HUES64 (cell line): Measurements from ENCODE around the gene ZNF687.

ENCODE experiments used
- H3K27ac ChIP-seq: 2 replicates; pipeline ENCODE4 v1.7.0; 2013; ENCODE audit warnings: low read depth, low read length, inconsistent platforms
- H3K27me3 ChIP-seq: 2 replicates; pipeline ENCODE4 v1.6.1; 2013; ENCODE audit warnings: mild to moderate bottlenecking, low read length; ENCODE audit not compliant: insufficient read depth
- H3K36me3 ChIP-seq: 2 replicates; pipeline ENCODE4 v1.6.1; 2013; ENCODE audit warnings: mild to moderate bottlenecking, low read length; ENCODE audit not compliant: insufficient read depth
- H3K4me1 ChIP-seq: 2 replicates; pipeline ENCODE4 v1.6.1; 2013; ENCODE audit warnings: mild to moderate bottlenecking, low read length, moderate library complexity; ENCODE audit not compliant: insufficient read depth
- H3K4me3 ChIP-seq: 2 replicates; pipeline ENCODE4 v1.5.1; 2013; ENCODE audit warnings: mild to moderate bottlenecking, low read length, moderate library complexity
- H3K9ac ChIP-seq: 2 replicates; pipeline ENCODE4 v1.6.1; 2013; ENCODE audit warnings: mild to moderate bottlenecking, low read depth, low read length
- H3K9me3 ChIP-seq: 2 replicates; pipeline ENCODE4 v1.6.1; 2013; ENCODE audit warnings: low read depth, low read length; ENCODE audit not compliant: insufficient read depth
- WGBS: fragments of 150-250, 120-280 bp; methylation state at CpG from one replicate; pipeline ENCODE4 v1.1.7; 2013; ENCODE audit warnings: missing lambda C conversion rate; 5-methylcytosine and 5-hydroxymethylcytosine counted together

The ZNF687 gene

DNA sequence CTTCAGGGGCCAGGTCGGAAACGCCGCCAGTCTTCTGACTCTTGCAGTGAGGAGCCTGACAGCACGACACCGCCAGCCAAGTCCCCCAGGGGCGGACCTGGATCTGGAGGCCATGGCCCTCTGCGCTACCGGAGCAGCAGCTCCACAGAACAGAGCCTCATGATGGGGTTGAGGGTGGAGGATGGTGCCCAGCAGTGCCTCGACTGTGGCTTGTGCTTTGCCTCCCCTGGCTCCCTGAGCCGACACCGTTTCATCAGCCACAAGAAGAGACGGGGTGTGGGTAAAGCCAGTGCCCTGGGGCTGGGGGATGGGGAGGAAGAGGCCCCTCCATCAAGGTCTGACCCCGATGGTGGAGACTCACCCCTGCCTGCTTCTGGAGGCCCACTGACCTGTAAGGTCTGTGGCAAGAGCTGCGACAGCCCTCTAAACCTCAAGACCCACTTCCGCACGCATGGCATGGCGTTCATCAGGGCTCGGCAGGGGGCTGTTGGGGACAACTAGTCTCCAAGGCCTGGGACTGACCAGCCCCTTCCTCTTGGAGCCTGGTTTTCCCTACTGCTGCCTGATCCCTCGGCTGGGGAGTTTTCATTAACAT, 8.7 kb downstream of the ZNF687 start:
- Histone ChIP-seq H3K4me3 (no peak overlapping the region), H3K4me1 (peaks cover 20% of the 10 kb centered on the region), H3K27ac (no peak overlapping the region), H3K9ac (no peak overlapping the region), H3K9me3 (no peaks in the 10 kb centered on the region), H3K36me3 (peaks cover 81% of the 10 kb centered on the region), H3K27me3 (no peaks in the 10 kb centered on the region)
- WGBS = 92% methylated on average over 18 of the region's 19 CpGs

- peaks cover 70% of the 10 kb centered on the region for H3K36me3 ChIP-seq
- H3K9ac ChIP-seq = no peak overlapping the region
- no peaks in the 10 kb centered on the region for H3K27me3 ChIP-seq
- H3K4me3 ChIP-seq = no peak overlapping the region
- H3K27ac ChIP-seq = 0 out of 2 replicates have a peak overlapping the region, but pooled peaks have one; percentile 14
- 96% methylated on average over 13 of the region's 13 CpGs for WGBS
- H3K9me3 ChIP-seq = no peaks in the 10 kb centered on the region
- peaks cover 20% of the 10 kb centered on the region for H3K4me1 ChIP-seq
Measured at GRCh38 chr1:151292207-151293030, 10.3 kb downstream of the ZNF687 start.

DNA sequence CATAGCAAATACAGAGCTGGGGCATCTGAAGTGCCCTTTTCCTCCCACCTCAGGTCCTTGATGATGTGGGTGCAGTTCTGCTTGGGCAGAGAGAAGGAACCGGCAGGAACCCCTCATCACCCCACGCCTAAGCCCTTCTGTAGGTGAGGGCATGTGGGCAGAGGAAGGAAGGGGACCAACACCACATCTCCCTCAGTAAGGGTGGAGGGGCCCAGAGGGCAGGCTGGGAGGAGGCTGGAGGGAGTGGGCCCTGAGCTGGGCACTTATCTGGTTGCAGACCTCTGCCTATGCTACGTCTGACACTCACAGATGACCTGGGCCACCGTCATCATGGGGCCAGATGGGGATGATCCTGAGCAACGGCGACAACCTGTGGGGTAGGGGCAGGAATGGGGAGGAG, 11.0 kb downstream of the ZNF687 start:
- Histone ChIP-seq H3K27ac (no peak overlapping the region), H3K36me3 (peaks cover 69% of the 10 kb centered on the region), H3K9me3 (no peaks in the 10 kb centered on the region), H3K4me1 (peaks cover 20% of the 10 kb centered on the region), H3K4me3 (no peak overlapping the region), H3K27me3 (no peaks in the 10 kb centered on the region), H3K9ac (no peak overlapping the region)
- 96% methylated on average over 4 of the region's 6 CpGs for WGBS

DNA sequence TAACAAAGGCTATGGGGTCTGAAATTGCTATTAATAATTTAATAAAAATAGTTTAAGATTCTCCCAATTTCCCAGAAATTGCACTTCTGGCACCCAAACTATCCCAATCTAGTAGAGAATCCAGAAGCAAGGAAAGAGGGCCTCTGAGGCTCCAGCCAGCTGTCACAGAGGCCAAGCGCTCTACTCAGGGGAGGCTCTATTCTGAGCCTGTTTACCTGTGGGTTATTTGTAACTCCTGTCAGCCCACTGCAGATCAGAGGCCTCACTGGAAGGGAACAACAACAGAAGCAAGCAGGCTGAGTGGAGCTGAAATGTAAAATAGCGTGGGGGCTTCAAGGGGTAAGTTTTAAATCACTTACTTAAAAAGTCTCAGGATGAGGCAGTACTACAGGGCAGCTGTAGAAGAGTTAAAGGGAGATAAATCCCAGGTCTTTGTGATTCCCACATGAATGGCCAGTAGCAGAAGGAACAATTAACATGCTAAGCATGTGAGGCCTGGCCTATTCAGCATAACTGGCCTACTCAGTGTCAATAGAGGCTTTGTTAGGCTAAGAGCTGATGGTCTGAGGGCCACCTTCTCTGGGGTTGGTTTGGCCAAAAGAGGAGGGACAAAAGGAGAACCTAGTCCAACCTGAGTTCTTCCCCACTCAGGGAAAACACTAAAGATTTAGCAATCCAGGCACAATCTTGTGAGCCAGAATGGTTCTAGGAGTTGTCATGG, 12.8 kb downstream of the ZNF687 start:
- H3K36me3 ChIP-seq = peaks cover 69% of the 10 kb centered on the region

DNA sequence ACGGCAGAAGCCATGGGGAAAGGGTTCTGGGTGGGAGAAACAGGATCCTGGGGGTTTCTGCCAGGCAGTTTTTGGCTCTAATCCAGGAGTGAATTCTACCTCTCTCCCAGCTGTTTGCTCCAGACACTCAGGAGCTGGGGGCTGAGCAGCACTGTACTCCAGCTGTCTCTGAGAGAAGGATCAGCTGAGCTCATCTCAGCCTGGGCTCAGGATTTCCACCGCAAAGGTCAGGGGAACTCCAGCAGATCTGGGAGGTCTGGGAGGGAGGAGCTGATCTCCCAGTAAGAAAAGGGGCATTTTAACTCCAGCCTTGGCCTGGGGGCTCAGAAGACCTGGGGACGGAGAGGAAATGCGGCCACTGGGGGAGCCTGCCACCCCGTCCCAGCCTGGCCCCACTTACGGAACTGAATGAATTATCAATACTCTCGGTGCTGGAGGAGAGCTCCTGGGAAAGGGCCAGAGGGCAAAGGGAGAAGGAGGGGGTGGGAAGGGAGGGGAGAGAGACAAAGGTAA, 27.8 kb downstream of the ZNF687 start:
- Histone ChIP-seq H3K4me1 (peaks cover 30% of the 10 kb centered on the region), H3K9ac (peak overlapping the region; percentile 5; the same call in 1 of the 2 replicates), H3K27ac (peak overlapping the region; percentile 26; the same call in 1 of the 2 replicates), H3K4me3 (no peak overlapping the region), H3K27me3 (no peaks in the 10 kb centered on the region), H3K36me3 (peaks cover 54% of the 10 kb centered on the region), H3K9me3 (no peaks in the 10 kb centered on the region)
- WGBS = 49% methylated on average over 7 of the region's 7 CpGs

More for the DNA sequence above, 12.8 kb downstream of the ZNF687 start:
- 54% methylated on average over 2 of the region's 2 CpGs for WGBS
- peak overlapping the region; percentile 88 for H3K27ac ChIP-seq
- peaks cover 20% of the 10 kb centered on the region for H3K4me1 ChIP-seq
- H3K9ac ChIP-seq = peak overlapping the region; percentile 19
- no peaks in the 10 kb centered on the region for H3K27me3 ChIP-seq
- no peaks in the 10 kb centered on the region for H3K9me3 ChIP-seq
- H3K4me3 ChIP-seq = peak overlapping the region; percentile 4; the same call in 1 of the 2 replicates

- WGBS = 89% methylated on average over 4 of the region's 4 CpGs
- Histone ChIP-seq H3K36me3 (peaks cover 52% of the 10 kb centered on the region), H3K4me3 (no peak overlapping the region), H3K9ac (no peak overlapping the region), H3K4me1 (peaks cover 30% of the 10 kb centered on the region), H3K27me3 (no peaks in the 10 kb centered on the region), H3K27ac (no peak overlapping the region), H3K9me3 (no peaks in the 10 kb centered on the region)
Measured at GRCh38 chr1:151311011-151311410, 28.9 kb downstream of the ZNF687 start.

GRCh38 chr1:151311589-151312331, 29.7 kb downstream of the ZNF687 start:
- Histone ChIP-seq H3K27me3 (no peaks in the 10 kb centered on the region), H3K27ac (no peak overlapping the region), H3K4me3 (no peak overlapping the region), H3K36me3 (peaks cover 53% of the 10 kb centered on the region), H3K9me3 (no peaks in the 10 kb centered on the region), H3K9ac (no peak overlapping the region), H3K4me1 (peaks cover 30% of the 10 kb centered on the region)
- 90% methylated on average over 7 of the region's 7 CpGs for WGBS

DNA sequence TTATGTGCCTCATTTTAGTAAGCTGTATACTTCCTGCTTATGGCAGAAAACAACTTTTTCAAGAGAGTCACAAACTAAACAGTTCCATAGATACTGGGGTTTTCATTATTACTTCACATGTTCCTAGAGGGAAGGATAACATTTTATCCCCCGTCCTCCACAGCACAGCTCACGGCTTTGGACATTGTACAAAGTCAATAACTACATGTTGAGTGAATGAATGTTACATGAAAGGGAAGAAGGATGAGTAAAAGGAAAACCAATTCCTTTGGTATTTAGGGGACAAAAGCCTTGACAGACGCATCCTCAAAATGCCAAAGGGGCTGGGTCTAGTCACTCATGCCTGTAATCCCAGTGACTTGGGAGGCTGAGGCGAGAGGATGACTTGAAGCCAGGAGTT, 30.3 kb downstream of the ZNF687 start:
- Histone ChIP-seq H3K4me3 (no peak overlapping the region), H3K36me3 (peaks cover 49% of the 10 kb centered on the region), H3K9me3 (no peaks in the 10 kb centered on the region), H3K27ac (no peak overlapping the region), H3K27me3 (no peaks in the 10 kb centered on the region), H3K4me1 (peaks cover 30% of the 10 kb centered on the region), H3K9ac (no peak overlapping the region)
- WGBS = 91% methylated on average over 3 of the region's 4 CpGs

DNA sequence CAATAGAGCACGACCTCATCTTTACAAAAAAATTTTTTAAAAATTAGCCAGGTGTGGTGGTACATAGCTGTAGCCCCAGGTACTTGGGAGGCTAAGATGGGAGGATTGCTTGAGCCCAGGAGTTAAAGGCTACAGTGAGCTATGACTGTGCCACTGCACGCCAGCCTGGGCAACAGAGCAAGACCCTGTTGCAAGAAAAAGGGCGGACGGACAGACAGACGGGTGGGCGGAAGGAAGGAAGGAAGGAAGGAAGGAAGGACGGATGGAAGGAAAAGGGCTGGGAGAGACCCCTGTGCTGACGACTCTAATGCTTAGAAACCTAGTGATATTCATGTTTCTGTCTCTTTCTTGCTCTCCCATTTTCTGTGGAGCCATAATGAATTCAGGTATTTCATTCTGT, 30.7 kb downstream of the ZNF687 start:
- H3K27ac ChIP-seq = no peak overlapping the region
- H3K9ac ChIP-seq = no peak overlapping the region
- H3K36me3 ChIP-seq = peaks cover 47% of the 10 kb centered on the region
- WGBS = 94% methylated on average over 8 of the region's 8 CpGs
- peaks cover 30% of the 10 kb centered on the region for H3K4me1 ChIP-seq
- no peak overlapping the region for H3K4me3 ChIP-seq
- H3K27me3 ChIP-seq = no peaks in the 10 kb centered on the region
- H3K9me3 ChIP-seq = no peaks in the 10 kb centered on the region

- Histone ChIP-seq H3K36me3 (peaks cover 40% of the 10 kb centered on the region), H3K4me1 (peaks cover 30% of the 10 kb centered on the region), H3K4me3 (no peak overlapping the region), H3K27ac (no peak overlapping the region), H3K9me3 (no peaks in the 10 kb centered on the region), H3K9ac (no peak overlapping the region), H3K27me3 (no peaks in the 10 kb centered on the region)
- 93% methylated on average over 2 of the region's 2 CpGs for WGBS
Measured at GRCh38 chr1:151313501-151313900, 31.4 kb downstream of the ZNF687 start.
